GM12878 (cell line): ENCODE measurements around the gene VSIG10L2. TPM values are rescaled to one million over a fixed set of nuclear protein-coding genes. Genes with fewer than 3 reads are reported as not detected.

Experiments used
- ATAC-seq: fragments of 200-7000 bp; cut with Tn5 transposase; 3 replicates; pipeline ENCODE4 v1.9.1; 2020; ENCODE audit warnings: mild to moderate bottlenecking, moderate library complexity
- BruUV-seq: library from RNA; stranded (reverse); fragments of 400-500 nt; replicated peaks from 2 replicates; lab custom pipeline; 2021; lab: Mats Ljungman, UMichigan
- CTCF ChIA-PET: fragments of 300-600 bp; sonication (Branson Sonifier 250); formaldehyde crosslinking; extraction: SDS; loops from one replicate; lab custom pipeline; 2021; ENCODE audit warnings: inconsistent platforms; lab: Yijun Ruan, JAX
- POLR2A ChIA-PET: fragments of 350-600 bp; formaldehyde crosslinking; extraction: SDS; loops from one replicate; lab custom pipeline; 2021; ENCODE audit warnings: inconsistent platforms; lab: Charles Lee
- RAD21 ChIA-PET: fragments of 300-600 bp; sonication (Branson Sonifier 250); formaldehyde crosslinking; loops from one replicate; lab custom pipeline; 2023; ENCODE audit warnings: antibody characterized with exemption; ENCODE audit not compliant: unreplicated experiment; lab: Charles Lee
- SMC1A ChIA-PET: fragments of 300-600 bp; sonication (Branson Sonifier 250); formaldehyde crosslinking; loops from one replicate; lab custom pipeline; 2023; ENCODE audit not compliant: unreplicated experiment, uncharacterized antibody; lab: Charles Lee
- DNase-seq: peaks from one replicate; pipeline ENCODE4 v3.0.0-alpha.2; 2011; ENCODE audit warnings: low read depth, low spot score
- FAIRE-seq: peaks from 3 replicates; lab custom pipeline; 2011; peaks lifted over from hg19 to GRCh38; lab: Jason Lieb, UNC
- H2AFZ ChIP-seq: 2 replicates; pipeline ENCODE4 v1.6.0; 2011; ENCODE audit warnings: low read depth, low read length, control low read depth; ENCODE audit not compliant: control insufficient read depth
- H3K27ac ChIP-seq: 2 replicates; pipeline ENCODE4 v1.5.1; 2011; ENCODE audit warnings: control low read depth; ENCODE audit not compliant: control insufficient read depth, insufficient read depth
- H3K27me3 ChIP-seq, 2 experiments: replicated peaks in 1 of 2; 2 replicates each; pipeline versions ENCODE4 v1.6.0 to v1.6.1; 2011; ENCODE audit warnings: low read length in 1 of 2; ENCODE audit not compliant: control insufficient read depth in 2 of 2, insufficient read depth in 2 of 2
- H3K36me3 ChIP-seq, 2 experiments: 2 replicates each; pipeline ENCODE4 v1.5.1; 2011; ENCODE audit warnings: low read length in 1 of 2; ENCODE audit not compliant: control insufficient read depth in 2 of 2, insufficient read depth in 2 of 2
- H3K4me1 ChIP-seq: 2 replicates; pipeline ENCODE4 v1.6.1; 2011; ENCODE audit warnings: mild to moderate bottlenecking, low read length, moderate library complexity, mixed read lengths; ENCODE audit not compliant: control insufficient read depth, insufficient read depth
- H3K4me2 ChIP-seq: 2 replicates; pipeline ENCODE4 v1.6.0; 2011; ENCODE audit warnings: control low read depth; ENCODE audit not compliant: control insufficient read depth, insufficient read depth
- H3K4me3 ChIP-seq: fragments of 200-600 bp; sonication (generic); 2 replicates; pipeline ENCODE4 v1.5.1; 2016
- H3K79me2 ChIP-seq: 2 replicates; pipeline ENCODE4 v1.6.0; 2011; ENCODE audit warnings: low read length; ENCODE audit not compliant: control insufficient read depth, insufficient read depth
- H3K9ac ChIP-seq: 2 replicates; pipeline ENCODE4 v1.8.0; 2011; ENCODE audit warnings: low read length, control low read depth, mixed read lengths; ENCODE audit not compliant: control insufficient read depth, insufficient read depth
- H3K9me3 ChIP-seq: replicated peaks from 3 replicates; pipeline ENCODE4 v1.5.1; 2011; ENCODE audit warnings: mild to moderate bottlenecking, low read length; ENCODE audit not compliant: control insufficient read depth, insufficient read depth
- H4K20me1 ChIP-seq: 2 replicates; pipeline ENCODE4 v1.6.0; 2011; ENCODE audit not compliant: control insufficient read depth, insufficient read depth
- EGR1 ChIP-seq, 2 experiments: IDR thresholded peaks; 1 replicate in 1 of 2; 2 replicates in 1 of 2; pipeline ENCODE4 v1.6.1; 2011 to 2012; ENCODE audit warnings: low read depth in 2 of 2, low read length in 2 of 2, borderline replicate concordance in 1 of 2, mild to moderate bottlenecking in 1 of 2, moderate library complexity in 1 of 2
- EP300 ChIP-seq, 2 experiments: fragments of 150-350 bp in 1 of 2; IDR thresholded peaks; 2 replicates each; pipeline ENCODE4 v1.6.1; 2011 to 2012; ENCODE audit warnings: low read depth in 2 of 2, low read length in 2 of 2, borderline replicate concordance in 1 of 2, improper control_type of control experiment in 1 of 2, inconsistent platforms in 1 of 2; ENCODE audit not compliant: control insufficient read depth in 1 of 2
- HDAC2 ChIP-seq: fragments of 200-600 bp; sonication (generic); IDR thresholded peaks from 2 replicates; pipeline ENCODE4 v1.6.1; 2017
- HDGF ChIP-seq: fragments of 450-650 bp; IDR thresholded peaks from 2 replicates; pipeline ENCODE4 v1.6.1; 2016; ENCODE audit warnings: antibody characterized with exemption
- IKZF1 ChIP-seq: fragments of 450-650 bp; conservative IDR thresholded peaks from 2 replicates; pipeline ENCODE4 v1.6.1; 2017; ENCODE audit warnings: antibody characterized with exemption, mild to moderate bottlenecking
- SIN3A ChIP-seq: IDR thresholded peaks from 2 replicates; pipeline ENCODE4 v1.6.1; 2012; ENCODE audit warnings: low read depth, low read length, improper control_type of control experiment
- ZBED1 ChIP-seq: IDR thresholded peaks from 2 replicates; pipeline ENCODE4 v1.6.1; 2016; ENCODE audit warnings: borderline replicate concordance
- whole genome bisulfite sequencing: methylation state at CpG from one replicate; pipeline ENCODE4 v1.1.6; 2016; ENCODE audit warnings: low lambda C conversion rate; ENCODE audit not compliant: insufficient replicate concordance, insufficient coverage; ENCODE audit errors: missing lambda C conversion rate; 5-methylcytosine and 5-hydroxymethylcytosine counted together
- in situ Hi-C: fragments of 300-500 bp; cut with MboI; formaldehyde crosslinking; loops from 9 replicates; pipeline ENCODE4 v1.14.3; 2018; ENCODE audit warnings: mixed read lengths
- intact Hi-C: fragments of 100-400 bp; cut with micrococcal nuclease; formaldehyde crosslinking; loops from one replicate; pipeline ENCODE4 v1.14.2; 2022; ENCODE audit not compliant: unreplicated experiment
- polyA plus RNA-seq, 11 experiments: library from polyadenylated mRNA; depleted of rRNA in 4 of 11; unstranded in 6 of 11; stranded (reverse) in 5 of 11; fragments of >200 nt; fragmentation: Nextera tagmentation in 4 of 11; fragmentation: Illumina TruSeq in 1 of 11; extraction: Ambion mirVana in 4 of 11; extraction: Trizol in 1 of 11; gene quantifications; 1 replicate in 1 of 11; 2 replicates in 10 of 11; pipeline versions ENCODE4 v1.2.1 to v1.2.3, GENCODE V29; 2011 to 2016; ENCODE audit warnings: inconsistent platforms in 2 of 11, missing spikeins in 2 of 11, low read depth in 1 of 11
- total RNA-seq, 4 experiments: library from RNA; depleted of rRNA in 3 of 4; stranded (reverse); fragments of >200 nt in 3 of 4; fragmentation: Illumina TruSeq in 1 of 4; extraction: Trizol in 1 of 4; gene quantifications; 2 replicates each; pipeline versions ENCODE4 v1.2.1 to v1.2.3, GENCODE V29; 2013 to 2021
- TF ChIP-seq, protein P1 (sequence below): fragments of 450-650 bp; IDR thresholded peaks from 2 replicates; pipeline ENCODE4 v1.6.1; 2016; ENCODE audit warnings: mild to moderate bottlenecking

VSIG10L2 gene
- total and polyA plus RNA-seq, 10 of the 15 experiments (the other 5 are each of a cell fraction or from before 2014, with no cell fraction given), result 0.02 TPM; not detected in 9

DNA sequence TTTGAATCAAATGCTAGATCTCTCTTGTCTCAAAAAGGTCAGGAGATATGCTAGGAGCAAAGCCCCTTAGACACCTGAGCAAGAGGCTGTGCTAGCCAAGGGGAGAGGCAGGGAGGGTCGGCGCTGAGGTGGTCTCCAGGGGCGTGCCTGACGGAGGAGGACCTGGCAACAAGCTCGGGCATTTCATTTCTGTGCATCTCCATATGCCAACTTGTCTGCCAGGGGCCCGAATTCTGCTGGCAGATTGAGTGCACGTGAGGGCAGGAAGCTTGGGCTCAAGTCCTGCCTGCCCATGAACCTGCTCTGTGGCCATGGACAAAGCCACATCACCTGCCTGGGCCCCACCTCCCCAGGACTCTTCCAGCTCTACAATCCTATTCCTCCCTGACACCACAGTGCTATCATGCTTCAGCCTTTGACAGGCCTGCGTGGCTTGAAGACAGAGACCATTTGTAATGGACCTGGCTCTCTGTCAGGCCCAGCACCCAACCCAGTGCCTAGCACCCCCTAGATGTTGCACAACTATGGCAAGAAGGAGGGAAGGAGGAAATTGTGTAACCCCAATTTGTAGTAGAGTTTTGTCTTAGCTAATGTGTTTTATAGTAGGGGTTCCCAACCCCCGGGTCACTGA lies 16.3 kb upstream of the VSIG10L2 start:
- ATAC-seq (no peak), DNase-seq (no peak), FAIRE-seq (no peak)
- Histone ChIP-seq H3K4me3 (no peak overlapping the region), H3K4me2 (no peak overlapping the region), H3K79me2 (no peaks in the 10 kb centered on the region), H3K27ac (no peak overlapping the region), H4K20me1 (no peaks in the 10 kb centered on the region), H3K9me3 (no peaks in the 10 kb centered on the region), H3K4me1 (no peaks in the 10 kb centered on the region), H3K9ac (no peak overlapping the region), H3K27me3 (no peaks in the 10 kb centered on the region; a peak in 1 of 4 replicates), H2AFZ (no peak overlapping the region), H3K36me3 (no peaks in the 10 kb centered on the region)
- ChIA-PET CTCF (interaction anchor here (1.2 to 3.8 kb wide), 3 partner anchors 8 to 264 kb away, joined by 3 to 18 read pairs (median 4); no protein-coding TSS in a partner anchor), POLR2A (no interaction called here), RAD21 (no interaction called here), SMC1A (interaction anchor here (1.2 to 1.6 kb wide), 2 partner anchors 11 kb away, joined by 3 read pairs; no protein-coding TSS in a partner anchor)
- intact Hi-C loops (loop anchor here (10.0 kb wide), 1 partner anchor 385 kb away; no protein-coding TSS in a partner anchor), in situ Hi-C loops (no loop called here)
- no TSS peak for BruUV-seq
- no peak for TF ChIP-seq EGR1 (IDR thresholded peaks at IDR 0.05; ENCODE audit: borderline replicate concordance in 1 of 2, low read depth in 2 of 2, low read length in 2 of 2)
- TF ChIP-seq ZBED1, result no peak
- TF ChIP-seq EP300 (IDR thresholded peaks at IDR 0.05; ENCODE audit: borderline replicate concordance in 1 of 2, control insufficient read depth in 1 of 2, low read depth in 2 of 2, low read length in 2 of 2), result no peak
- no peak for TF ChIP-seq IKZF1
- TF ChIP-seq HDAC2, result no peak
- TF ChIP-seq, protein P1, sequence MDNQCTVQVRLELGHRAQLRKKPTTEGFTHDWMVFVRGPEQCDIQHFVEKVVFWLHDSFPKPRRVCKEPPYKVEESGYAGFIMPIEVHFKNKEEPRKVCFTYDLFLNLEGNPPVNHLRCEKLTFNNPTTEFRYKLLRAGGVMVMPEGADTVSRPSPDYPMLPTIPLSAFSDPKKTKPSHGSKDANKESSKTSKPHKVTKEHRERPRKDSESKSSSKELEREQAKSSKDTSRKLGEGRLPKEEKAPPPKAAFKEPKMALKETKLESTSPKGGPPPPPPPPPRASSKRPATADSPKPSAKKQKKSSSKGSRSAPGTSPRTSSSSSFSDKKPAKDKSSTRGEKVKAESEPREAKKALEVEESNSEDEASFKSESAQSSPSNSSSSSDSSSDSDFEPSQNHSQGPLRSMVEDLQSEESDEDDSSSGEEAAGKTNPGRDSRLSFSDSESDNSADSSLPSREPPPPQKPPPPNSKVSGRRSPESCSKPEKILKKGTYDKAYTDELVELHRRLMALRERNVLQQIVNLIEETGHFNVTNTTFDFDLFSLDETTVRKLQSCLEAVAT, result no peak
- TF ChIP-seq SIN3A, result no peak
- TF ChIP-seq HDGF, result no peak
- 32% methylated on average over 9 of the region's 9 CpGs for WGBS
